ENCODE measurements around the gene UCHL3.

DNA sequence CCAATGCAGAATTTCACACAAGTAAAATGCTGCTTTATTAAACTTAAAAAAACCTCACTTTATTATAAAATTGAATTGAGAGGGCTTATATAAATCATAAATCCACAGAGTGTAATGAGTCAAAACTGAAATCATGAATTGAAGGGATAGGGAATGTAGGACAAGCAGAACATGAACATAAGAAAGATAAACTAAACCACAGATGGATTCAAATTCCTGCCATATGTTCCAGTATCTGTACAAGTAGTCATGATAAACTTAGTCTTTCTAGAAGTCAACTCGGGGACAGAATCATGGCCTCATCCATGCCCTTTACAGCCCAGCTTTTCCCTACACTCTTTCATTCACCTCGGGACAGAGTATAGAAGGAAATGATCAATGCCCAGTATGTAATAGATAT, 103.1 kb downstream of the UCHL3 start:
- TF ChIP-seq, protein P1, sequence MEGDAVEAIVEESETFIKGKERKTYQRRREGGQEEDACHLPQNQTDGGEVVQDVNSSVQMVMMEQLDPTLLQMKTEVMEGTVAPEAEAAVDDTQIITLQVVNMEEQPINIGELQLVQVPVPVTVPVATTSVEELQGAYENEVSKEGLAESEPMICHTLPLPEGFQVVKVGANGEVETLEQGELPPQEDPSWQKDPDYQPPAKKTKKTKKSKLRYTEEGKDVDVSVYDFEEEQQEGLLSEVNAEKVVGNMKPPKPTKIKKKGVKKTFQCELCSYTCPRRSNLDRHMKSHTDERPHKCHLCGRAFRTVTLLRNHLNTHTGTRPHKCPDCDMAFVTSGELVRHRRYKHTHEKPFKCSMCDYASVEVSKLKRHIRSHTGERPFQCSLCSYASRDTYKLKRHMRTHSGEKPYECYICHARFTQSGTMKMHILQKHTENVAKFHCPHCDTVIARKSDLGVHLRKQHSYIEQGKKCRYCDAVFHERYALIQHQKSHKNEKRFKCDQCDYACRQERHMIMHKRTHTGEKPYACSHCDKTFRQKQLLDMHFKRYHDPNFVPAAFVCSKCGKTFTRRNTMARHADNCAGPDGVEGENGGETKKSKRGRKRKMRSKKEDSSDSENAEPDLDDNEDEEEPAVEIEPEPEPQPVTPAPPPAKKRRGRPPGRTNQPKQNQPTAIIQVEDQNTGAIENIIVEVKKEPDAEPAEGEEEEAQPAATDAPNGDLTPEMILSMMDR (IDR thresholded peaks at IDR 0.05): no peak
- no peak for TF ChIP-seq POLR2A (IDR thresholded peaks at IDR 0.05)

Data from tibial nerve (tissue), 3 donors.